LoVo (cell line): ENCODE data around the gene LAMB2.

Source experiments
- DNase-seq: peaks from one replicate; pipeline ENCODE4 v3.0.0-alpha.2; 2016; ENCODE audit warnings: low spot score

The LAMB2 gene

DNA sequence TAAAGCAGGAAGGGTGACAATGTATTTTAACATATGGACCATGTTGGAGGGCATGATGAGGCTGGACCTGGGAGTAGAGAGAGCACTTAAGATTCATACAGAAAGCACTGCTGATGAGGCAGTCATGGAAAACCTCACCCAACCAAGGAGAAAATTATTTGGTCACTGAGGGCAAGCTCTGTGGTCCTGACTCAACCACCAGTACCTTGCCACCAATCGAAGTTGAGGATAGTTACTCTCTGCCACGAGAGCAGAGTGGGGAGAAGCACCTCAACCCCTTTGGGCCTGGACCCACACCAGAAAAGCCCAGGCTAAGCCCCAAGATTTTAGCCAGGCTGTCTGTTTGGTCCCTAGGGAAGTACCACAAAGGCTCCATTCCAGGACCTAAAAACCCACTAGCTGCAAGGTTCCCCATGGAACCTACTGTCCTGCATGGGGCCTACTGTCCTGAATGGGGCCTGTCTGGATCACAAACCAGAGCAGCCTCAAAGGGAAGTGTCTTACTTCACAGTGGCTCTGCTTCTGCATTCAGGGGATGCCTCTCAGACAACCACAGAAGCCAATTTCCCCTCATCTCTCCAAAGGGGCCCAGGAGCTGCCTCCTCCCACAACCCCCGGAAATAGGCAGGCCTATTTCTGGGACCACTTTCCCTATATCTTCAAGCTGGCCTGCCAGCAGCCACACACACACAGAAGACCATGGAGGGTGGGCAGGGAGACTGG is 29.1 kb upstream of the LAMB2 start:
- no peak for DNase-seq

DNA sequence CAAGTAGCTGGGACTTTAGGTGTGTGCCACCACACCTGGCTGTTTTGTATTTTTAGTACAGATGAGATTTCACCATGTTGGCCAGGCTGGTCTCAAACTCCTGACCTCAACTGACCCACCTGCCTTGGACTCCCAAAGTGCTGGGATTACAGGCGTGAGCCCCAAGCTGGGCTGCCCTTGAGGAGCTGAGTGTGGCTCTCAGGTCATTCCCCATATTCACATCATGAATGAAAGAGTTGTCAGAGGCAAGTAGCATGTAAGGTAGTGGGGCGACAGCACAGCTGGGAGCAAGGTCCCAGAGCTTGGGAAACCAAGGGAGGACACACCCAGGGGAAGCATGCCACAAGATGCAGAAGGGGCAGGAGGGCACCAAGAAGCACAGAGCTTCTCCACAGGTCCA is 28.3 kb upstream of the LAMB2 start:
- DNase-seq, result no peak

GRCh38 chr3:49158792-49159191 is 25.9 kb upstream of the LAMB2 start:
- no peak for DNase-seq

DNA sequence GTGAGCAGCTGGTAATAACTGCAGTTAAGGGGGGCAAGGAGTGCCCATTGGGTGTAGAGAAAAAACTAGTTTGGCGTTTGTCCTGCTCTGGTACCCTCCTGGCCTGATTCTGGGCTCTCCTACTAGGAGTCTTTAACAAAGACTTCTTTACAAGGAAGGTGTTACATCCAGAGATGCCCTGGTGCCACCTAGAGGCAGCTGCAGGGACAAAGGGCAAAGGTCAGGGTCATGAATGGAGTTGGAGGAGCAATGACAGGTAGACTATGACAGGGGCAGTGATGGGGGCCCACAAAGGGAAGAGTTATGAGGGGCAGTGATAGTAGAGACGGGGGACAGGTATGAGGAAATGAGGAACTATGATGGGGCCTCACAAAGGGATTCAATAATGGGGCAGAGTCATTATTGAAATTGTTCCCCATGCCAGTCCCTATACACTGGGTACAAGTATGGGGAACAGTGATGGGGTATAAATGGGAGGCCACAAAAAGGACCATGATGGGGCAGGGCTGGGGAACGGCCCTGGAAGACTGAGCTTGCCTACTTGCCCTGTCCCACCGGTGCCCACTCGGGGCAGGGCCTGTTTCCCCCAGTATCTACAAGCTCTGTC is 25.4 kb upstream of the LAMB2 start:
- DNase-seq, result peak; percentile 52

- no peak for DNase-seq
Observed at GRCh38 chr3:49157289-49157688, 24.4 kb upstream of the LAMB2 start.

DNA sequence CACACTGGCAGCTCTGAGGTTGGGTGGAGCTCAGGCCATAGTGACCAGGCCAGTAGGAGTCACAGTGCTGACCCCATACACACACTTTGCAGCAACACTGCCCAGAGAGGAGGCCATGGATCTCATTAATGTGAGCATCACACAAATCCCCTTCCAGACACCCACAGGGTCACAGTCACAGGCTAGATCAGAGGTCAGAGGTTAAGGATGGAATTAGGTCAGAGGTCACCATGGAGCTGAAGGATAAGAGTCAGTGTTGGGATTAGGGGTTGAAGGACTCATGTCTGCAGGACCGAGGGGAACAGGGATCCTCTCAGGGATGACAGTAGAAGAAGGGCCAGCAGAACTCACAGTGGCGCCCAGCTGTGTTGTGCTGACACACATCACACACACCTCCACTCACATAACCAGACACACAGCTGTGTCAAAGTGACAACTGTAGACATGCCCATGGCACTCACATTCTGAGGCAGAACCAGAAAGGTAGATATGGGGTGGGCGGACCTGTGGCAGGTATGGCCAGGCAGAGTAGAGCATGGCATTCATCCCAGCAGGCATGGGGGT is 20.6 kb upstream of the LAMB2 start:
- no peak for DNase-seq

GRCh38 chr3:49151610-49152009 is 18.8 kb upstream of the LAMB2 start:
- no peak for DNase-seq

GRCh38 chr3:49148159-49148558 is 15.3 kb upstream of the LAMB2 start:
- DNase-seq, result no peak

DNA sequence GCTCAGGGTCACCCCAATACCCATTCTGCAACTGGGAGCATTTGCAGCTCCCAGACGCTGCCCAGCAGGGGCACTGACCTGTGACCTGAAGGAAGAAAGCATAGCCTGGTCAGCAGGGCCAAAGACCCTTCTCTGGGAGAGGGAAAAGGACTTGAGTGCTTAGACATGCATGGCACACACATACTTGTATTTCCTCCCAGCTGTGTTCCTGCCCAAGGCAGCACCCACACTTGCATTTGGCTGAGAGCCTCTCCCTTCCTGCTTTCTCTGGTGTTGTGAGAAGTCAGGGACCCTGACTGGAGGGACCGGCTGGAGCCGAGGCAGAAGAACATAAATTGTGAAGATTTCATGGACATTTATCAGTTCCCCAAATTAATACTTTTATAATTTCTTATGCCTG is 7.2 kb upstream of the LAMB2 start:
- no peak for DNase-seq

- no peak for DNase-seq
Observed at GRCh38 chr3:49135499-49135898, 2.6 kb upstream of the LAMB2 start.

- no peak for DNase-seq
Observed at GRCh38 chr3:49134471-49135265, 1.8 kb upstream of the LAMB2 start.

GRCh38 chr3:49133226-49133951 is 539 bp upstream of the LAMB2 start:
- DNase-seq, result peak; percentile 85

- DNase-seq, result no peak
Observed at GRCh38 chr3:49132073-49132436, 795 bp downstream of the LAMB2 start.

DNA sequence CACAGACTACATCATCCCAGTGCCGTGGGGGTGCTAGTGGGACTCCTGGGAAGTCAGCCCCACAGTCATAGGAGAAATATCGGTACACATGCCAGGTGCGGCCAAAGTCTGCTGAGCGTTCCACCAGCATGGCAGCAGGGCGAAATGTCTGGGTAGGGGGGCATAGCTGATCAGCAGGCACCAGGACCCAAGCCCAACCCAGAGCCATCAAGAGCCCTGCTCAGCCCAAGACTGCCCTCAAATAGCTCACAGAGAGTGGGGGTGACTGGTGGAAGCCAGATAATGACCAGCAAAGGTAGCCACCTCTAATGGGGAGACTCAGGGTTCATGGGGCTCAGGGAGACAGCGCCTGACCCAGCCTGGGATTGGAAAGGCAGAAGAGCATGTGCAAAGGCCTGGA is 1.3 kb downstream of the LAMB2 start:
- DNase-seq, result no peak

DNA sequence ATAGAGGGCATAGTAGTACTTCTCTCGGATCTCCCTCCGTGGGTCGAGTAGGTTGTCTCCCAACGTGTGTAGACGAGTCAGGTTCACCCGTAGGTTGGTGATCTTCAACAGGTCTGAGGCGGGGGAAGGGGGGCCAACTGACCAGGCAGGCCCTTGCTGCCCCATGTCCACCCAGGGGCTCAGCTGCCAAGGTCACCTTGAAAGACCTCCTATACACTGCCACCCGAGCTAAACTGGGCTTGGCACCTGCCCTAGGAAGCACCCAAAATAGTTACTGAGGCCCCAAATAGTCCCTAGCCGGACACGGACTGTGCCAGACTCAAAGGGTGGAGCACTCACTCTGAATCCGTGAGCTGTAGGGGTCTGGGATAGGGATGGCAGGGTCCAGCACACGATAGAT is 1.8 kb downstream of the LAMB2 start:
- DNase-seq, result no peak

DNA sequence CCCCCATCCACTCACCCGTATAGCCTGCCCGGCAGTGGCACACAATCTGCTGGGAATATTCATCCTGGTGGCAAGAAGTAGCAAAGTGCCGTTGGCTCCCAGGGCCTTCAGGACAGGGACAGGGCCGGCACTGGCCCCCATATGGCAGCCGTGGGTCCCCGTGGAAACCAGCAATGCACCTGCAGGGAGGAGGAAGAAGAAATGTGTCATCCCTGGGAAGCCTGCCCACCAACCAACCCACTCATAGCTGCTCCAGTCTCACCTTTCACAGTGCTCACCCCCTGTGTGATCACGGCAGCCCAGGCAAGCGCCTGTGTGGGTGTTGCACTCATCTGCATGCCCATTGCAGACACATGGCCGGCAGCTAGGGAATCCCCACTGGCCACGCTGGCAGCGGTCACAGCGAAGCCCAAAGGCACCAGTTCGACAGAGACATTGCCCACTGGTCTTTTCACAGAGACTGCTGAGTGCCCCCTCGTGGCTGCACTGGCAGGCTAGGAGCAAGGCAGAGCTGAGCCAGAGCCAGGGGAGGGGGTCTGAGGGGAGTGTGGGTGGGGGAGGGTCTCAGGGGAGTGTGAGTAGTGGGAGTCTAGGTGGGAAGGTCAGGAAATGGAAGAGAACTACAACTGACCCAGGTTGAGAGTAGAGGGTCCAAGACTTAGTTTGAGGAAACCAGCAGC is 7.7 kb downstream of the LAMB2 start:
- DNase-seq, result no peak

- no peak for DNase-seq
Observed at GRCh38 chr3:49124203-49124602, 8.6 kb downstream of the LAMB2 start.

DNA sequence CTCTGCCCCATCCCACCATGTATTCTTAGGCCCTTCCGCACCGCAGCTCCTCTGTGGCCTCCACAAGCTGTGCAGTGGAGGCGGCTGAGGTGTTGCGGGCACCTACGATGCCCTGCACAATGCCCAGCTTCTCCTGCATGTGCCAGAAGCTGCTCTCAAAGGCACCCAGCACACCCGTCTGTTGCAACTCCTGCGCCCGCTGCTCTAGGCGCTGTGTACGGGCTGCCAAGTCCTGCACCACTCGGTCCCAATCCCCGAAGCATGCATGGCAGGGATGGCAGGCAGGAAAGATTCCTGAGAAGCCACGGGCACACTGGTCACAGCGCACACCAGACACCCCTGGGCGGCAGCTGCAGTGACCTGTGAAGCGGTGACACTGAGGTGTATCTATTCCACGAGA is 9.2 kb downstream of the LAMB2 start:
- no peak for DNase-seq

DNA sequence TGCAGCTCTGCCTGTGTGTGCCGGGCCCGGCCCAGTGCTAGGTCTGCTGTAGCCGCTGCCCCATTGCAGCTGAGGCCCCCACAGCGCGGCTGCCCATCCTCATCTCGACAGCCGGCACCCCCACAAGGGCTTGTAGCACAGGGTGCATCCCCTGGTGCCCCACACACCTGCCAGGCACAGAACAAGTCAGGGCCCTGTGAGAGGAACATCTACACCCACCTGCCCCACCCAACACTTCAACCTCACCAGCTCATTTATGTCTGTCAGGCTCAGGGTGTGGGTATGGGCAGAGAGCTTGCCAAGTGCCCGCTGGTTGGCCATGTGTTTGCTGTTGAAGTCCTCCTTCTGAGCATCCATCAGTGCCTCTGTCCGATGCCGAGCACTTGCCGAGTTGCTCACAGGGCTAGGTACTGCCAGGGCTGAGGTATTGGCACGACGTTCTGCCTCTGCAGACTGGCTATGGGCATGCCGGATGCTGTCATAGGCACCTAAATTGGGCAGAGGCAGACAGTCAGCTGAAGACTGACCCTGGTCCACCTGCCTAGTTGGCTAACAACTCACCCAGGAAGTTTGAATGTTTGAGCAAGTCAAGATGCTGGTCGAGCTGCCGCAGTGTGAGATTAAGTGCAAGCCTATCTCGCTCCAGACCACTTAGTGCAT is 9.8 kb downstream of the LAMB2 start:
- DNase-seq, result no peak

- no peak for DNase-seq
Observed at GRCh38 chr3:49122451-49122850, 10.4 kb downstream of the LAMB2 start.

GRCh38 chr3:49122022-49122421 is 10.8 kb downstream of the LAMB2 start:
- DNase-seq, result no peak
